Left ventricle myocardium inferior (tissue), 1 donor: Measurements from ENCODE around the gene ATP11B. TPM values are rescaled to one million over a fixed set of nuclear protein-coding genes. Genes with fewer than 3 reads are reported as not detected.
A peak's percentile ranks its signal among the peaks of the same experiment; 100 is the strongest.

Experiments
- DNase-seq: peaks from one replicate; pipeline ENCODE4 v3.0.0-alpha.2; 2020
- H3K27ac ChIP-seq: fragments of 200-600 bp; replicated peaks from 2 replicates; pipeline ENCODE4 v1.8.0; 2021
- H3K27me3 ChIP-seq: fragments of 200-600 bp; 2 replicates; pipeline ENCODE4 v1.8.0; 2021; ENCODE audit warnings: low read depth
- H3K36me3 ChIP-seq: fragments of 200-600 bp; 2 replicates; pipeline ENCODE4 v1.8.0; 2021
- H3K4me1 ChIP-seq: fragments of 200-600 bp; 2 replicates; pipeline ENCODE4 v1.8.0; 2021
- H3K4me3 ChIP-seq: fragments of 200-600 bp; 2 replicates; pipeline ENCODE4 v1.8.0; 2021; ENCODE audit warnings: mild to moderate bottlenecking, moderate library complexity
- H3K9me3 ChIP-seq: fragments of 200-600 bp; replicated peaks from 2 replicates; pipeline ENCODE4 v1.8.0; 2021
- intact Hi-C: fragments of 100-400 bp; cut with micrococcal nuclease; formaldehyde crosslinking; loops from one replicate; pipeline ENCODE4 v1.11.0; 2022
- total RNA-seq: library from RNA; stranded (reverse); fragmentation: NEBNext Ultra II Directional; extraction: Animal tissue kit (Norgen Biotek cat#: 25700); gene quantifications from one replicate; pipeline ENCODE4 v1.2.1, GENCODE V29; 2021
- TF ChIP-seq, protein P1 (sequence below): fragments of 200-600 bp; IDR thresholded peaks from 2 replicates; pipeline ENCODE4 v1.8.0; 2021; ENCODE audit warnings: antibody characterized with exemption, mild to moderate bottlenecking, borderline replicate concordance
- donor health status: DM: no; HTN: yes; CAD: no; lungs with severe emphysema.

Gene ATP11B
- total RNA-seq, 1 donor from 2014 or later, result 32.4 TPM

DNA sequence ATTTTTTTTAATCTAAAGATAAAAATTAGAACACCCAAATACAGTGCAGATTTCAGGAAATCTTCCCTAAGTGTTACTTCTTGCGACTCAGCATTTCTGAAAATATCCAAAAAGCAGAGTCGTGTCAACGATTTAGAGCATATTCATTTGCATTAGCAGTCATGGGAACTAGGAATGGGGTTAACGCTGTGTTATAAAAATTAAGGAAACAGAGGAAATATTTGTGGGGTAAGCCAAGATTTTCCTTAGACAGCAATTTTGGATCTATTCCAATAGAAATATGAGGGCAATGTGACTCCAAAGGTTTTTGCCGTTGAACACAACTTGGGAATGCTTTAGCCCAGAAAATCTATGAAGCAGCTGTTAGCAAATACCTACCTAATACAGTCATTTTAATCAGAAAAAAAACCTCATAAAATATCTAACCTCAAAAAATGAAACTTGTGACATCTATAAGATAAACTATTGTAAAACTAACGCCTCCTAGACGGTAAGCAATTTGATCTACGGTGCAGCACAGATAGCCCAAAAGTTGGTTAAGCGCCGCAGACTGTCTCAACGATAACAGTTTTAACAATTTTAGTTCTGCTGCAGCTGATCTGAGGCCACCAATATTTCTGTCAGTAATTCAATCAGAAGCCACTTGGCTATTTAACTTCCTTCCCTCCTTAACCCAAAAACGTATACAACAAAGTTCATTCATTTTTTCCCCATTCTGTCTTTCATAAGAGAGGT lies 5.8 kb upstream of the ATP11B start:
- Histone ChIP-seq H3K9me3 (no peaks in the 10 kb centered on the region), H3K36me3 (no peaks in the 10 kb centered on the region), H3K27ac (no peak overlapping the region), H3K27me3 (peaks cover 29% of the 10 kb centered on the region), H3K4me1 (peaks cover 2% of the 10 kb centered on the region), H3K4me3 (no peak overlapping the region)
- TF ChIP-seq, protein P1, sequence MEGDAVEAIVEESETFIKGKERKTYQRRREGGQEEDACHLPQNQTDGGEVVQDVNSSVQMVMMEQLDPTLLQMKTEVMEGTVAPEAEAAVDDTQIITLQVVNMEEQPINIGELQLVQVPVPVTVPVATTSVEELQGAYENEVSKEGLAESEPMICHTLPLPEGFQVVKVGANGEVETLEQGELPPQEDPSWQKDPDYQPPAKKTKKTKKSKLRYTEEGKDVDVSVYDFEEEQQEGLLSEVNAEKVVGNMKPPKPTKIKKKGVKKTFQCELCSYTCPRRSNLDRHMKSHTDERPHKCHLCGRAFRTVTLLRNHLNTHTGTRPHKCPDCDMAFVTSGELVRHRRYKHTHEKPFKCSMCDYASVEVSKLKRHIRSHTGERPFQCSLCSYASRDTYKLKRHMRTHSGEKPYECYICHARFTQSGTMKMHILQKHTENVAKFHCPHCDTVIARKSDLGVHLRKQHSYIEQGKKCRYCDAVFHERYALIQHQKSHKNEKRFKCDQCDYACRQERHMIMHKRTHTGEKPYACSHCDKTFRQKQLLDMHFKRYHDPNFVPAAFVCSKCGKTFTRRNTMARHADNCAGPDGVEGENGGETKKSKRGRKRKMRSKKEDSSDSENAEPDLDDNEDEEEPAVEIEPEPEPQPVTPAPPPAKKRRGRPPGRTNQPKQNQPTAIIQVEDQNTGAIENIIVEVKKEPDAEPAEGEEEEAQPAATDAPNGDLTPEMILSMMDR, result no peak
- no peak for DNase-seq
- intact Hi-C loops, result no loop called here

- Histone ChIP-seq H3K4me1 (peaks cover 19% of the 10 kb centered on the region), H3K9me3 (no peaks in the 10 kb centered on the region), H3K27me3 (peaks cover 29% of the 10 kb centered on the region), H3K27ac (no peak overlapping the region), H3K36me3 (no peaks in the 10 kb centered on the region), H3K4me3 (no peak overlapping the region)
- no peak for DNase-seq
- intact Hi-C loops, result no loop called here
- TF ChIP-seq, protein P1, result no peak
Measured at GRCh38 chr3:182789371-182789770, 3.9 kb upstream of the ATP11B start.

GRCh38 chr3:182790612-182791011 lies 2.7 kb upstream of the ATP11B start:
- H3K9me3 ChIP-seq, result no peaks in the 10 kb centered on the region
- intact Hi-C loops, result no loop called here
- no peaks in the 10 kb centered on the region for H3K36me3 ChIP-seq
- no peak for DNase-seq
- peaks cover 31% of the 10 kb centered on the region for H3K4me1 ChIP-seq
- peaks cover 21% of the 10 kb centered on the region for H3K27me3 ChIP-seq
- H3K4me3 ChIP-seq, result no peak overlapping the region
- TF ChIP-seq, protein P1, result no peak
- no peak overlapping the region for H3K27ac ChIP-seq

GRCh38 chr3:182793663-182794454 lies 555 bp downstream of the ATP11B start:
- intact Hi-C loops, result no loop called here
- Histone ChIP-seq H3K4me1 (peaks cover 55% of the 10 kb centered on the region), H3K36me3 (no peaks in the 10 kb centered on the region), H3K27me3 (peaks cover 1% of the 10 kb centered on the region), H3K9me3 (no peaks in the 10 kb centered on the region), H3K27ac (peak overlapping the region; percentile 97), H3K4me3 (peak overlapping the region; percentile 93)
- DNase-seq, result peak; percentile 31
- TF ChIP-seq, protein P1, result peak; percentile 17

GRCh38 chr3:182794455-182795388 lies 1.4 kb downstream of the ATP11B start:
- H3K27ac ChIP-seq, result peak overlapping the region; percentile 97
- H3K36me3 ChIP-seq, result no peaks in the 10 kb centered on the region
- intact Hi-C loops, result no loop called here
- H3K9me3 ChIP-seq, result no peaks in the 10 kb centered on the region
- H3K4me1 ChIP-seq, result peaks cover 59% of the 10 kb centered on the region
- no peak for DNase-seq
- peak overlapping the region; percentile 93 for H3K4me3 ChIP-seq
- no peaks in the 10 kb centered on the region for H3K27me3 ChIP-seq
- TF ChIP-seq, protein P1, result no peak
